Measurements from ENCODE around the gene CHN1. TPM values are rescaled to one million over a fixed set of nuclear protein-coding genes. Genes with fewer than 3 reads are reported as not detected.

CHN1 gene
- total RNA-seq, 1 donor from 2014 or later: 14.2 TPM

- Histone ChIP-seq H3K4me1 (peaks cover 2% of the 10 kb centered on the region), H3K27me3 (ENCODE audit: low read depth) (no peaks in the 10 kb centered on the region), H3K4me3 (no peak overlapping the region), H3K27ac (replicated peaks) (no peak overlapping the region), H3K9me3 (replicated peaks) (no peaks in the 10 kb centered on the region), H3K36me3 (no peaks in the 10 kb centered on the region)
- TF ChIP-seq, protein P1, sequence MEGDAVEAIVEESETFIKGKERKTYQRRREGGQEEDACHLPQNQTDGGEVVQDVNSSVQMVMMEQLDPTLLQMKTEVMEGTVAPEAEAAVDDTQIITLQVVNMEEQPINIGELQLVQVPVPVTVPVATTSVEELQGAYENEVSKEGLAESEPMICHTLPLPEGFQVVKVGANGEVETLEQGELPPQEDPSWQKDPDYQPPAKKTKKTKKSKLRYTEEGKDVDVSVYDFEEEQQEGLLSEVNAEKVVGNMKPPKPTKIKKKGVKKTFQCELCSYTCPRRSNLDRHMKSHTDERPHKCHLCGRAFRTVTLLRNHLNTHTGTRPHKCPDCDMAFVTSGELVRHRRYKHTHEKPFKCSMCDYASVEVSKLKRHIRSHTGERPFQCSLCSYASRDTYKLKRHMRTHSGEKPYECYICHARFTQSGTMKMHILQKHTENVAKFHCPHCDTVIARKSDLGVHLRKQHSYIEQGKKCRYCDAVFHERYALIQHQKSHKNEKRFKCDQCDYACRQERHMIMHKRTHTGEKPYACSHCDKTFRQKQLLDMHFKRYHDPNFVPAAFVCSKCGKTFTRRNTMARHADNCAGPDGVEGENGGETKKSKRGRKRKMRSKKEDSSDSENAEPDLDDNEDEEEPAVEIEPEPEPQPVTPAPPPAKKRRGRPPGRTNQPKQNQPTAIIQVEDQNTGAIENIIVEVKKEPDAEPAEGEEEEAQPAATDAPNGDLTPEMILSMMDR (IDR thresholded peaks at IDR 0.05; ENCODE audit: borderline replicate concordance): no peak
- no peak for DNase-seq
- intact Hi-C loops (cut with micrococcal nuclease): no loop called here
Observed at GRCh38 chr2:174925046-174925784, 80.0 kb downstream of the CHN1 start.

DNA sequence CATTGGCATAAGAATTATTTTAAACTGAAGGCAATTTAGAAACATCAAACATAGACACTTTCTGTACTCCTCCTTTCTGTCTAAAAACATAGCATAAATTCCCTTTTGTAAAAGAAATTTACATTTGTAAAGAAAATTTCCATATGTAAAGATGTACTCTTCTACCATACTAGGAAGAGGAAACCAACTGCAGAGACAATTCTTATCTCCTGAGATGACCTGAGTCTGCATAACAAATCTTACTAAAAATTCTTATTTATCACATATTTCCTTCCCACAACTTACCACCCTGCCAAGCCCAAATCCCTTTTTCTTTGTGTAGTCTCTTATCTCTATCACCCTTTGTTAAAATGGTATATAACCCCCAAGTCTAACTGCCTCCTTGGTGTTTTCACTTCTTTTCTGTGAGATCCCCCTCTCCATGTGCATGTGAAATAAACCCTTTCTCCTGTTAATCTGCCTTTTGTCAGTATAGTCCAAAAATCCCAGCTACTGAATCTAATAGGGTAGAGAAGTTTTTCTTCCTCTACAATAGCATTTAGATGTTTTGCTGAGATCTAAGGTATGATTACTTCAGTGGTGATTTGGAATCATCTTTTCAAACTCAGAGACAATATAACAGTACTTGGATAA lies 81.0 kb downstream of the CHN1 start:
- TF ChIP-seq, protein P1 (IDR thresholded peaks at IDR 0.05; ENCODE audit: borderline replicate concordance): no peak
- H3K9me3 ChIP-seq (replicated peaks): no peaks in the 10 kb centered on the region
- H3K27me3 ChIP-seq (ENCODE audit: low read depth): no peaks in the 10 kb centered on the region
- no peaks in the 10 kb centered on the region for H3K4me1 ChIP-seq
- DNase-seq: no peak
- H3K36me3 ChIP-seq: no peaks in the 10 kb centered on the region
- H3K4me3 ChIP-seq: no peak overlapping the region
- H3K27ac ChIP-seq (replicated peaks): no peak overlapping the region
- intact Hi-C loops (cut with micrococcal nuclease): no loop called here

DNA sequence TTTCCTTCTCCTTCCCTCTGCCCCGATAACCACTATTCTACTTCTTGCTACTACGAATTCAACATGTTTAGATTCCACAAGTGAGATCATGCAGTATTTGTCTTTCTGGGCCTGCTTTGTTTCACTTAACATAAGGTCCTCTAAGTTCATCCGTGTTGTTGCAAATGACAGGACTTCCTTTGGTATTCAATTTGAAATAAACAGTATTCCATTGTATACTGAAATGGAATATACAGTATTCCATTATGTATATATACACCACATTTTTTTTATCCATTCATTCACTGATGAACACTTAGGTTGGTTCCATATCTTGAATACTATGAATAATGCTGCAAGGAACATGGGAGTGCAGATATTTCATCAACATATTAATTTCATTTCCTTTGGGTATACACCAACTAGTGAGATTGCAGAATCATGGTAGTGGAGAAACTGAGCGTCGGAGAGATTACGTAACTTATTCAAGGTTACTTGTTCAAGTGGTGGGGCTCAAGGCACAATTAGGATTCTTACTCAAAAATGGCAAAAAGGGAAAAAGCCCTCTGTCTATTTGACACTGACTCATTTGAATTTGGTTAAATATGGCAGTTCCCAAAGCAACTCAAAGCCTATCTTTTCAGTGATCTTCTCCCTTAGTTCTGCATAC lies 85.1 kb downstream of the CHN1 start:
- Histone ChIP-seq H3K27me3 (ENCODE audit: low read depth) (no peaks in the 10 kb centered on the region), H3K4me3 (no peak overlapping the region), H3K36me3 (no peaks in the 10 kb centered on the region), H3K27ac (replicated peaks) (no peak overlapping the region), H3K9me3 (replicated peaks) (no peaks in the 10 kb centered on the region), H3K4me1 (peaks cover 8% of the 10 kb centered on the region)
- TF ChIP-seq, protein P1 (IDR thresholded peaks at IDR 0.05; ENCODE audit: borderline replicate concordance): no peak
- DNase-seq: no peak
- intact Hi-C loops (cut with micrococcal nuclease): no loop called here

DNA sequence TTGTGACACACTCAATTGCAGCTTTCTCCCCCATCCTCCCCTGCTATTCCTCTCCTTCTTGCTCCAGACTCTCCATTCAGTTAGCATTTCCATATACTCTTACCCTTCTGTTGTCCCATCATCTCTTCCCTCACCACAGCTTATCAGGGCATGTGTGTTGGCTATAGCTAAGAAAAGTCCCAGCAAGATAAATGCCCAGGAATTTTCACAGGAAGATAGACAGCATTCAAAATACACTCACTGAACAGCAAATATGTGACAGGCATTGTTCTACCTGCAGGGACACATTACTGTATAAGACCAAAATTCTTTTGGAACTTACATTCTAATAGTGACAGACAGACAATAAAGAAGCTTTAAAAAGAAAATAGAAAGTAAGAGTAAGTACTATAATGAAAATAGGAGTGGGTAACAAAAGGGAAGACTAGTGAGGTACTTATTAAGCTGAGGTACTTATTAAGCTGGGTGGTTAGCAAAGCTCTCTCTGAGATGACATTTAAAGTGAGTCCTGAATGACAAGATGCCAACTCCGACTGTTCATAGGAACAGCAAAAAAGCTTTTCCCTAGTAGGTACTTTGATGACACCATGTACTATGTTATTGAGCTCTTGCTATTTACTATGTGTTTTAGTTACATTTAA lies 86.2 kb downstream of the CHN1 start:
- H3K4me3 ChIP-seq: no peak overlapping the region
- intact Hi-C loops (cut with micrococcal nuclease): no loop called here
- no peak overlapping the region for H3K27ac ChIP-seq (replicated peaks)
- no peaks in the 10 kb centered on the region for H3K9me3 ChIP-seq (replicated peaks)
- peaks cover 5% of the 10 kb centered on the region for H3K36me3 ChIP-seq
- H3K4me1 ChIP-seq: peaks cover 10% of the 10 kb centered on the region
- TF ChIP-seq, protein P1 (IDR thresholded peaks at IDR 0.05; ENCODE audit: borderline replicate concordance): no peak
- DNase-seq: no peak
- no peaks in the 10 kb centered on the region for H3K27me3 ChIP-seq (ENCODE audit: low read depth)

DNA sequence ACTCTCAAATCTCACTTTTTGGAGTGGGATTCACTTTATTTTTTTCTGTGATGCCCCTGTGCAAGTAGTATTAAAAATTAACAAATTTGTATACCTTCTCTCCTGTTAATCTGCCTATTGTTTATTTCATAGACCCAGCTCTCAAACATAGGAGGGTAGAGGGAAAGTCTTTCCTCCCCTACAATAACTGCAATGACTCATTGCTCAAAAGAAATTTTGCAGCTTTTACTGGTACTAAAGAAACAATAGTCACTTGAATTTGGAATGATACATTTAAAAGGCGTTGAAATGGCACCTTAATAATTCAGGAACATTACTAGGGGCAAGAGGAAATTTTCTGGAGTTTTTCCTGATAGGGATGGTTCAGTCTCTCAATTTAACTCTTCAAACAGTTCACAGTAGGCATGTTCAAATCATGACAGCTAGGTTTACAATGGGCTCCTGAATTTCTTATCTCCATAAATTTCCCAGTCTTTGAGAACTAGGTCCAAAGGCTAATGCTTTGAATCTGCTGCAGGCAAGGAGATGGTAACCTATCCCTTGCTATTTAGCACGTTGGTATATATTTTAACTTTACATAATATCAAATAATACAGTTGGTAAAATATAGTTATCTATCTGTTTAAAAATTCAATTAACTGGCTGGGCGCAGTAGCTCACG lies 88.8 kb downstream of the CHN1 start:
- no peak for DNase-seq
- intact Hi-C loops (cut with micrococcal nuclease): no loop called here
- Histone ChIP-seq H3K27ac (replicated peaks) (no peak overlapping the region), H3K4me1 (peaks cover 10% of the 10 kb centered on the region), H3K9me3 (replicated peaks) (no peaks in the 10 kb centered on the region), H3K4me3 (no peak overlapping the region), H3K27me3 (ENCODE audit: low read depth) (no peaks in the 10 kb centered on the region), H3K36me3 (peaks cover 19% of the 10 kb centered on the region)
- TF ChIP-seq, protein P1 (IDR thresholded peaks at IDR 0.05; ENCODE audit: borderline replicate concordance): no peak

All from left ventricle myocardium inferior (tissue), 1 donor.